Subcutaneous adipose tissue (tissue), 4 donors: Measurements from ENCODE around the gene NLRP9. TPM values are rescaled to one million over a fixed set of nuclear protein-coding genes. Genes with fewer than 3 reads are reported as not detected.

Source experiments
- CTCF ChIP-seq: fragments of 450-650 bp; IDR thresholded peaks from one replicate; pipeline ENCODE4 v1.5.1; 2016; ENCODE audit warnings: low read depth, mild to moderate bottlenecking, control low read depth, antibody characterized with exemption, moderate library complexity
- small RNA-seq: library from RNA; depleted of rRNA; stranded (forward); fragments of <200 nt; gene quantifications from one replicate; pipeline ENCODE3, GENCODE V24; 2016
- total RNA-seq, 4 donors: library from RNA; depleted of rRNA; stranded (reverse); fragments of >200 nt; gene quantifications; one replicate each; pipeline ENCODE4 v1.1.0, GENCODE V29; 2016

Gene NLRP9
- total RNA-seq, 4 donors from 2014 or later: not detected

GRCh38 chr19:55658846-55659459 lies 79.2 kb downstream of the NLRP9 start:
- TF ChIP-seq CTCF: no peak

Small RNAs within 50 kb of the gene (small RNA-seq; reads per million reads assigned to genes)
- gene AC010525.2: not detected

Other genes starting within 250 kb of the NLRP9 start
- gene SSC5D, start 250.0 kb downstream of the NLRP9 start, total RNA-seq: 10 to 100 TPM in 2 of 4 donors, 1 to 10 TPM in 2; 2.1 to 16.7 (median 9.1) TPM
- not detected for gene SBK2, start 201.3 kb downstream of the NLRP9 start, total RNA-seq
- not detected for gene SBK3, start 192.9 kb downstream of the NLRP9 start, total RNA-seq
- gene ZNF579, start 157.6 kb downstream of the NLRP9 start, total RNA-seq: 1 to 10 TPM in 1 of 4 donors, under 1 TPM in 2, not detected in 1; 0.51 to 5.3 (median 0.66) TPM
- 10 to 100 TPM in 1 of 4 donors, 1 to 10 TPM in 3; 1.8 to 12.1 (median 2.7) TPM for gene FIZ1, start 138.9 kb downstream of the NLRP9 start, total RNA-seq
- gene ZNF524, start 138.1 kb downstream of the NLRP9 start, total RNA-seq: 10 to 100 TPM in 3 of 4 donors, 1 to 10 TPM in 1; 3.8 to 33.5 (median 26.4) TPM
- gene ZNF865, start 132.8 kb downstream of the NLRP9 start, total RNA-seq: 1 to 10 TPM; 1.8 to 8.9 (median 3.6) TPM
- 1 to 10 TPM; 1.3 to 6.0 (median 2.3) TPM for gene ZNF784, start 113.8 kb downstream of the NLRP9 start, total RNA-seq
- 10 to 100 TPM in 3 of 4 donors, 1 to 10 TPM in 1; 5.9 to 35.4 (median 12.3) TPM for gene ZNF580, start 97.4 kb downstream of the NLRP9 start, total RNA-seq
- 10 to 100 TPM in 3 of 4 donors, 1 to 10 TPM in 1; 6.4 to 25.5 (median 19.0) TPM for gene ZNF581, start 94.8 kb downstream of the NLRP9 start, total RNA-seq
- 10 to 100 TPM in 1 of 4 donors, 1 to 10 TPM in 3; 1.8 to 24.1 (median 8.4) TPM for gene CCDC106, start 90.2 kb downstream of the NLRP9 start, total RNA-seq
- 10 to 100 TPM; 51.8 to 96.8 (median 72.5) TPM for gene U2AF2, start 83.4 kb downstream of the NLRP9 start, total RNA-seq
- 100 to 1,000 TPM in 1 of 4 donors, 10 to 100 TPM in 3; 27.6 to 118 (median 59.7) TPM for gene EPN1, start 63.2 kb downstream of the NLRP9 start, total RNA-seq
- gene RFPL4A, start 20.7 kb upstream of the NLRP9 start, total RNA-seq: not detected
- gene RFPL4AL1, start 30.7 kb upstream of the NLRP9 start, total RNA-seq: not detected
- not detected for gene NLRP11, start 93.6 kb upstream of the NLRP9 start, total RNA-seq
- not detected for gene NLRP4, start 98.1 kb upstream of the NLRP9 start, total RNA-seq
- gene NLRP13, start 193.9 kb upstream of the NLRP9 start, total RNA-seq: not detected
- gene NLRP8, start 209.4 kb upstream of the NLRP9 start, total RNA-seq: not detected
- not detected for gene NLRP5, start 248.4 kb upstream of the NLRP9 start, total RNA-seq